K562 (cell line): ENCODE data around the gene LZTFL1. TPM values are rescaled to one million over a fixed set of nuclear protein-coding genes. Genes with fewer than 3 reads are reported as not detected.
A peak's percentile ranks its signal among the peaks of the same experiment; 100 is the strongest.

Experiments used
- ATAC-seq: fragments of 200-7000 bp; cut with Tn5 transposase; 3 replicates; pipeline ENCODE4 v1.9.1; 2020; ENCODE audit warnings: moderate library complexity
- BruUV-seq: library from RNA; stranded (reverse); fragments of 400-500 nt; replicated peaks from 2 replicates; lab custom pipeline; 2021; lab: Mats Ljungman, UMichigan
- CTCF ChIA-PET: fragments of 300-600 bp; formaldehyde crosslinking; extraction: SDS; loops from one replicate; lab custom pipeline; 2021; ENCODE audit warnings: low intra/inter-chr PET ratio; lab: Yijun Ruan, JAX
- POLR2A ChIA-PET: fragments of 300-600, 350-650 bp; sonication (Branson Sonifier 250); formaldehyde crosslinking; extraction: SDS; loops from one replicate; lab custom pipeline; 2021; ENCODE audit warnings: antibody characterized with exemption, inconsistent platforms; lab: Yijun Ruan, JAX
- DNase-seq, 4 experiments: peaks; one replicate each; pipeline versions ENCODE4 v3.0.0 to v3.0.0-alpha.2; 2011 to 2018; ENCODE audit warnings: low spot score in 3 of 4, mixed read lengths in 3 of 4; ENCODE audit errors: extremely low read depth in 1 of 4
- FAIRE-seq: peaks from 2 replicates; lab custom pipeline; 2011; peaks lifted over from hg19 to GRCh38; lab: Jason Lieb, UNC
- H2AFZ ChIP-seq: 2 replicates; pipeline ENCODE4 v1.6.0; 2011; ENCODE audit warnings: low read depth, low read length, control low read depth, inconsistent platforms
- H3K27ac ChIP-seq: fragments of 200-600 bp; 3 replicates; pipeline ENCODE4 v1.8.0; 2011; ENCODE audit warnings: low read depth, mild to moderate bottlenecking, control low read depth, inconsistent platforms, low read length, moderate library complexity, mixed read lengths; ENCODE audit errors: extremely low read depth
- H3K27me3 ChIP-seq, 2 experiments: fragments of 300-600 bp in 1 of 2; 2 replicates in 1 of 2; 3 replicates in 1 of 2; pipeline versions ENCODE4 v1.6.0 to v1.8.0; 2011; ENCODE audit warnings: inconsistent platforms in 2 of 2, low read length in 2 of 2, mild to moderate bottlenecking in 1 of 2, mixed read lengths in 1 of 2, moderate library complexity in 1 of 2; ENCODE audit not compliant: control insufficient read depth in 2 of 2, insufficient read depth in 2 of 2
- H3K36me3 ChIP-seq: fragments of 300-600 bp; 3 replicates; pipeline ENCODE4 v1.8.0; 2011; ENCODE audit warnings: mild to moderate bottlenecking, low read length, inconsistent platforms; ENCODE audit not compliant: control insufficient read depth, insufficient read depth
- H3K4me1 ChIP-seq, 2 experiments: fragments of 200-600 bp in 1 of 2; replicated peaks in 1 of 2; 2 replicates in 1 of 2; 3 replicates in 1 of 2; pipeline versions ENCODE4 v1.5.1 to v1.8.0; 2011; ENCODE audit warnings: inconsistent platforms in 2 of 2, low read length in 2 of 2, mild to moderate bottlenecking in 1 of 2, mixed read lengths in 1 of 2, moderate library complexity in 1 of 2; ENCODE audit not compliant: control insufficient read depth in 2 of 2, insufficient read depth in 2 of 2
- H3K4me2 ChIP-seq: 2 replicates; pipeline ENCODE4 v1.6.1; 2011; ENCODE audit warnings: low read length, control low read depth, inconsistent platforms, mixed read lengths; ENCODE audit not compliant: insufficient read depth
- H3K4me3 ChIP-seq: fragments of 200-600 bp; sonication (generic), shearing (Covaris generic); 2 replicates; pipeline ENCODE4 v1.5.1; 2016; ENCODE audit warnings: control low read depth, inconsistent platforms
- H3K79me2 ChIP-seq: fragments of 200-600 bp; 3 replicates; pipeline ENCODE4 v1.8.0; 2011; ENCODE audit warnings: low read length, inconsistent platforms; ENCODE audit not compliant: control insufficient read depth, insufficient read depth
- H3K9ac ChIP-seq, 2 experiments: 2 replicates each; pipeline versions ENCODE4 v1.6.0 to v1.6.1; 2011; ENCODE audit warnings: low read depth in 2 of 2, low read length in 2 of 2, control low read depth in 1 of 2, inconsistent platforms in 1 of 2, mild to moderate bottlenecking in 1 of 2, mixed read lengths in 1 of 2; ENCODE audit not compliant: insufficient read depth in 1 of 2
- H3K9me1 ChIP-seq: one replicate; pipeline ENCODE4 v1.6.0; 2011; ENCODE audit warnings: inconsistent platforms, mild to moderate bottlenecking, low read length, moderate library complexity; ENCODE audit not compliant: control insufficient read depth, insufficient read depth
- H3K9me3 ChIP-seq: replicated peaks from 2 replicates; pipeline ENCODE4 v1.5.1; 2011; ENCODE audit warnings: low read depth, low read length, inconsistent platforms; ENCODE audit not compliant: control insufficient read depth, insufficient read depth
- H4K20me1 ChIP-seq: replicated peaks from 2 replicates; pipeline ENCODE4 v1.6.1; 2011; ENCODE audit warnings: low read length, inconsistent platforms, mixed read lengths; ENCODE audit not compliant: control insufficient read depth, insufficient read depth
- CTCF ChIP-seq, 3 experiments: IDR thresholded peaks in 2 of 3; conservative IDR thresholded peaks in 1 of 3; 2 replicates each; pipeline ENCODE4 v1.5.1; 2011 to 2012; ENCODE audit warnings: low read length in 3 of 3, mild to moderate bottlenecking in 3 of 3, control low read depth in 2 of 3, improper control_type of control experiment in 1 of 3, inconsistent platforms in 1 of 3, low read depth in 1 of 3, mixed read lengths in 1 of 3, moderate library complexity in 1 of 3; ENCODE audit not compliant: insufficient read depth in 2 of 3
- RAD21 ChIP-seq, 2 experiments: fragments of 250-450 bp in 1 of 2; fragments of 450-650 bp in 1 of 2; sonication (Bioruptor Pico) in 1 of 2; formaldehyde crosslinking in 1 of 2; IDR thresholded peaks in 1 of 2; conservative IDR thresholded peaks in 1 of 2; 2 replicates each; pipeline versions ENCODE4 v1.4.0 to v1.8.0; 2020 to 2022; ENCODE audit warnings: mild to moderate bottlenecking in 2 of 2, moderate library complexity in 1 of 2
- ZNF280B ChIP-seq: fragments of 250-450 bp; sonication (Bioruptor Pico); IDR thresholded peaks from 2 replicates; pipeline ENCODE4 v1.5.1; 2021; ENCODE audit warnings: mild to moderate bottlenecking
- WGBS: fragments of 100-300 bp; shearing (Covaris generic); methylation state at CpG from one replicate; pipeline ENCODE4 v1.1.6; 2016; ENCODE audit warnings: low coverage, mixed read lengths; ENCODE audit not compliant: insufficient coverage; ENCODE audit errors: missing lambda C conversion rate; 5-methylcytosine and 5-hydroxymethylcytosine counted together
- in situ Hi-C: fragments of 300-500 bp; cut with MboI; formaldehyde crosslinking; loops from 4 replicates; pipeline ENCODE4 v1.15.0; 2018; ENCODE audit warnings: inconsistent platforms, mixed read lengths
- intact Hi-C: fragments of 100-400 bp; cut with micrococcal nuclease; formaldehyde crosslinking; loops from 2 replicates; pipeline ENCODE4 v1.14.2; 2022
- polyA plus RNA-seq, 8 experiments: library from polyadenylated mRNA; depleted of rRNA in 4 of 8; stranded (reverse) in 5 of 8; unstranded in 3 of 8; fragments of >200 nt; fragmentation: Nextera tagmentation in 2 of 8; fragmentation: Illumina TruSeq in 1 of 8; extraction: Ambion mirVana in 2 of 8; extraction: Trizol in 1 of 8; gene quantifications; 2 replicates each; pipeline versions ENCODE4 v1.2.1 to v1.2.3, GENCODE V29; 2011 to 2014; ENCODE audit warnings: inconsistent platforms in 1 of 8, missing spikeins in 1 of 8
- total RNA-seq, 7 experiments: library from RNA; depleted of rRNA in 6 of 7; stranded (reverse); fragments of >200 nt in 6 of 7; fragmentation: Illumina TruSeq in 2 of 7; extraction: Trizol in 2 of 7; gene quantifications; 2 replicates each; pipeline versions ENCODE4 v1.2.1 to v1.2.3, GENCODE V29; 2011 to 2021; ENCODE audit warnings: low replicate concordance in 1 of 7
- TF ChIP-seq, protein P1 (sequence below), 2 experiments: fragments of 450-650 bp; formaldehyde crosslinking in 1 of 2; IDR thresholded peaks; 2 replicates each; pipeline versions ENCODE4 v1.4.0 to v1.6.1; 2014 to 2020; ENCODE audit warnings: mild to moderate bottlenecking in 2 of 2, borderline replicate concordance in 1 of 2, low read depth in 1 of 2

LZTFL1 gene
- total and polyA plus RNA-seq, 9 of the 15 experiments (the other 6 are each of a cell fraction or from before 2014, with no cell fraction given), result 10.7 to 33.7 (median 15.3) TPM

DNA sequence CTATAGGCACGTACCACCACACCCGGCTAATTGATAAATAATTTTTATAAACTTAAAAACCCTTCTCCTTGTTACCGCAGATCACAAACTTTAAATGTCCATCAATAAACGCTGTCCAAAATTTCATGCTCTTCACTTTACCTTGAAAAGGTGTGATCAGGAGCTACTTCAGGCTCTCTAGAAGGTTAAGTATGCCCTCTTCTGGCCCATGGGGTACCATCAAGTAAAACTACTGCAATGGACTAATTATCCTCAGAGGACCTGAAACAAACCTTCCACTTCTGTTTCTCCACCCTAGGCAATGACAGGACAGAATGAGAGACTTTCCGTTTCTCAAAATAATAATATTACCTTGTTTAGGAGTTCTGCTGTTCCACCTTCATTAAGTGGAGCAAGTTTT is 9.2 kb downstream of the LZTFL1 start:
- Histone ChIP-seq H3K9me3 (no peaks in the 10 kb centered on the region), H3K27me3 (no peaks in the 10 kb centered on the region), H3K9me1 (no peaks in the 10 kb centered on the region), H2AFZ (no peak overlapping the region), H3K4me2 (no peak overlapping the region), H3K79me2 (no peaks in the 10 kb centered on the region), H4K20me1 (no peaks in the 10 kb centered on the region), H3K9ac (no peak overlapping the region), H3K4me1 (no peaks in the 10 kb centered on the region), H3K4me3 (no peak overlapping the region), H3K27ac (no peak overlapping the region), H3K36me3 (no peaks in the 10 kb centered on the region)
- no peak for FAIRE-seq
- ATAC-seq, result peak; percentile 71
- WGBS, result 49% methylated on average over 5 of the region's 5 CpGs
- no TSS peak for BruUV-seq
- CTCF ChIA-PET, result interaction anchor here (0.7 to 1.8 kb wide), 4 partner anchors 71 to 795 kb away, joined by 3 to 11 read pairs (median 8); no protein-coding TSS in a partner anchor
- TF ChIP-seq ZNF280B (CRISPR knock-in tag), result no peak
- peak; percentile 46 to 64 for TF ChIP-seq RAD21 (CRISPR knock-in tag; conservative IDR thresholded peaks at IDR 0.05 in 1 of 2, IDR thresholded peaks at IDR 0.05 in 1 of 2)
- peak; percentile 43 to 54 (median 48); a peak in 4 of 6 replicates for TF ChIP-seq CTCF (IDR thresholded peaks at IDR 0.05 in 2 of 3, conservative IDR thresholded peaks at IDR 0.05 in 1 of 3; ENCODE audit: insufficient read depth in 2 of 3, low read depth in 1 of 3, low read length in 3 of 3)
- TF ChIP-seq, protein P1, sequence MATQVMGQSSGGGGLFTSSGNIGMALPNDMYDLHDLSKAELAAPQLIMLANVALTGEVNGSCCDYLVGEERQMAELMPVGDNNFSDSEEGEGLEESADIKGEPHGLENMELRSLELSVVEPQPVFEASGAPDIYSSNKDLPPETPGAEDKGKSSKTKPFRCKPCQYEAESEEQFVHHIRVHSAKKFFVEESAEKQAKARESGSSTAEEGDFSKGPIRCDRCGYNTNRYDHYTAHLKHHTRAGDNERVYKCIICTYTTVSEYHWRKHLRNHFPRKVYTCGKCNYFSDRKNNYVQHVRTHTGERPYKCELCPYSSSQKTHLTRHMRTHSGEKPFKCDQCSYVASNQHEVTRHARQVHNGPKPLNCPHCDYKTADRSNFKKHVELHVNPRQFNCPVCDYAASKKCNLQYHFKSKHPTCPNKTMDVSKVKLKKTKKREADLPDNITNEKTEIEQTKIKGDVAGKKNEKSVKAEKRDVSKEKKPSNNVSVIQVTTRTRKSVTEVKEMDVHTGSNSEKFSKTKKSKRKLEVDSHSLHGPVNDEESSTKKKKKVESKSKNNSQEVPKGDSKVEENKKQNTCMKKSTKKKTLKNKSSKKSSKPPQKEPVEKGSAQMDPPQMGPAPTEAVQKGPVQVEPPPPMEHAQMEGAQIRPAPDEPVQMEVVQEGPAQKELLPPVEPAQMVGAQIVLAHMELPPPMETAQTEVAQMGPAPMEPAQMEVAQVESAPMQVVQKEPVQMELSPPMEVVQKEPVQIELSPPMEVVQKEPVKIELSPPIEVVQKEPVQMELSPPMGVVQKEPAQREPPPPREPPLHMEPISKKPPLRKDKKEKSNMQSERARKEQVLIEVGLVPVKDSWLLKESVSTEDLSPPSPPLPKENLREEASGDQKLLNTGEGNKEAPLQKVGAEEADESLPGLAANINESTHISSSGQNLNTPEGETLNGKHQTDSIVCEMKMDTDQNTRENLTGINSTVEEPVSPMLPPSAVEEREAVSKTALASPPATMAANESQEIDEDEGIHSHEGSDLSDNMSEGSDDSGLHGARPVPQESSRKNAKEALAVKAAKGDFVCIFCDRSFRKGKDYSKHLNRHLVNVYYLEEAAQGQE (IDR thresholded peaks at IDR 0.05; ENCODE audit: borderline replicate concordance), result peak; percentile 44; the same call in 1 of the 2 replicates
- TF ChIP-seq, protein P1 (CRISPR knock-in tag; IDR thresholded peaks at IDR 0.05; ENCODE audit: low read depth), result no peak
- intact Hi-C loops, result loop anchor here (5.0 kb wide), 1 partner anchor 70 kb away; no protein-coding TSS in a partner anchor
- POLR2A ChIA-PET, result interaction anchor here (1.1 kb wide), 1 partner anchor 10 kb away, joined by 4 read pairs; the partner anchor contains the start of gene LZTFL1
- in situ Hi-C loops, result no loop called here
- DNase-seq, result peak in 2 of 4 experiments; percentile 24 to 40
